IPS-20b (cell line): ENCODE data around the gene UGT1A8.

Experiments used
- H3K27ac ChIP-seq: one replicate; pipeline ENCODE4 v1.5.1; 2013; ENCODE audit warnings: low read length
- H3K27me3 ChIP-seq: 2 replicates; pipeline ENCODE4 v1.6.1; 2013; ENCODE audit warnings: mild to moderate bottlenecking, low read length, inconsistent platforms; ENCODE audit not compliant: insufficient read depth
- H3K36me3 ChIP-seq: 2 replicates; pipeline ENCODE4 v1.6.1; 2013; ENCODE audit warnings: low read depth, mild to moderate bottlenecking, inconsistent platforms, low read length, moderate library complexity; ENCODE audit not compliant: insufficient read depth
- H3K4me1 ChIP-seq: 2 replicates; pipeline ENCODE4 v1.6.1; 2013; ENCODE audit warnings: mild to moderate bottlenecking, control low read depth, inconsistent platforms, low read length, moderate library complexity; ENCODE audit not compliant: insufficient read depth
- H3K4me3 ChIP-seq: 2 replicates; pipeline ENCODE4 v1.5.1; 2013; ENCODE audit warnings: mild to moderate bottlenecking, low read length, inconsistent platforms
- H3K9ac ChIP-seq: 2 replicates; pipeline ENCODE4 v1.6.1; 2013; ENCODE audit warnings: low read depth, mild to moderate bottlenecking, inconsistent platforms, low read length, moderate library complexity
- H3K9me3 ChIP-seq: 2 replicates; pipeline ENCODE4 v1.6.1; 2013; ENCODE audit warnings: mild to moderate bottlenecking, low read depth, low read length, inconsistent platforms; ENCODE audit not compliant: insufficient read depth

UGT1A8 gene

DNA sequence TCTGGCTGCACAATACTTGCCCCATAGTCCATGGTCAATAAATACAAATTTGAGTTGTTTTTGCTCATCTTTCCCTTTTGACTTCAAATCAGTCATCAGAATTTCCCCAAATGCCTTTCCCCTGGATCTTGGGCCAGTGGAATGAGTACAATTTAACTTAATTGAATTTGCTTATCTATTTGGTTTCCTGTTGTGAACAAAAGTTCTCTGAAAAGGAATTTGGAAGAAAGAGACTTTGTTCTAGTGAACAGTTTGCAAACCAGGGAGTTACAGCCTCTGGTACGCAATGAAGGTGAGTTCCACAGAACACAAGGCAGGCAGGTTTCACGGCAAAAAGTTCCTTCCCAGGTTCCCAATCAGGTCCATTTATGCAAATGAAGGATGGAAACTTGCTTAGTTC, 141.4 kb downstream of the UGT1A8 start:
- Histone ChIP-seq H3K27me3 (no peaks in the 10 kb centered on the region), H3K9ac (no peak overlapping the region), H3K9me3 (no peaks in the 10 kb centered on the region), H3K36me3 (no peaks in the 10 kb centered on the region), H3K27ac (no peak overlapping the region), H3K4me1 (no peaks in the 10 kb centered on the region), H3K4me3 (no peak overlapping the region)

DNA sequence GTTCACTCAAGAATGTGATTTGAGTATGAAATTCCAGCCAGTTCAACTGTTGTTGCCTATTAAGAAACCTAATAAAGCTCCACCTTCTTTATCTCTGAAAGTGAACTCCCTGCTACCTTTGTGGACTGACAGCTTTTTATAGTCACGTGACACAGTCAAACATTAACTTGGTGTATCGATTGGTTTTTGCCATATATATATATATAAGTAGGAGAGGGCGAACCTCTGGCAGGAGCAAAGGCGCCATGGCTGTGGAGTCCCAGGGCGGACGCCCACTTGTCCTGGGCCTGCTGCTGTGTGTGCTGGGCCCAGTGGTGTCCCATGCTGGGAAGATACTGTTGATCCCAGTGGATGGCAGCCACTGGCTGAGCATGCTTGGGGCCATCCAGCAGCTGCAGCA, 142.6 kb downstream of the UGT1A8 start, which contains the start of gene UGT1A1:
Gene UGT1A1, plus strand, starts transcription at position 228 of the 400 bp plus-strand sequence. Its CDS starts 18 bp downstream, at position 246.
- no peaks in the 10 kb centered on the region for H3K27me3 ChIP-seq
- no peak within 1 kb of the TSS for H3K27ac ChIP-seq
- H3K9ac ChIP-seq = no peak within 1 kb of the TSS

DNA sequence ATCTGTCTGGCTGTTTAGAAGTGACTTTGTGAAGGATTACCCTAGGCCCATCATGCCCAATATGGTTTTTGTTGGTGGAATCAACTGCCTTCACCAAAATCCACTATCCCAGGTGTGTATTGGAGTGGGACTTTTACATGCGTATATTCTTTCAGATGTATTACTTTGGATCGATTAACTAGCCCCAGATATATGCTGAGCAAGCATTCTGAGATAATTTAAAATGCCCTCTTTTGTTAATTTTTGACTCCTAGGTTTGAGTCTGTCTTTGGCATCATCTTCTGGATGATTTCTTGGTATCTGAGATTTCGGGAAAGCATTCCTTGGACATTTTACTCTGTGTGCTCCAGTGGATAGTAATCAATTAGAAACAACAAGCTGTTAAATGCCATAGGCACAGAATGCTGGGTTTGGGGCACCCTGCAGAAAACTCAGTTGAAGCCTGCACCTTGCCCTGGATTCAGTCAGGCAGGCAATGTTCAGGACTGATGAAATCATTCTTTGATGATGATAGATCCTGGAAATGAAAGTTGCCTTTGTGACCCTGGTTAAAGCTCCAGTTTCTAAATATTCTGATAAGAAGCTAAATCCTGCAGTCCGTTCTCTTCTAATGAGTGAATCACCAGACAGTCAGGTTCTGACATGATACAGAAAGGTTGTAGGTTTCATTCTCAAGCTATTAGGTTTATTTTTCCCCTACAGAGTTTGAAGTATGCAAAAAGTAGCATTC, 143.8 kb downstream of the UGT1A8 start:
- Histone ChIP-seq H3K27me3 (no peaks in the 10 kb centered on the region), H3K9ac (no peak overlapping the region), H3K4me1 (no peaks in the 10 kb centered on the region), H3K27ac (no peak overlapping the region), H3K36me3 (no peaks in the 10 kb centered on the region), H3K4me3 (no peak overlapping the region), H3K9me3 (no peaks in the 10 kb centered on the region)

More for the DNA sequence above, 142.6 kb downstream of the UGT1A8 start, which contains the start of gene UGT1A1:
- Histone ChIP-seq H3K4me3 (no peak within 1 kb of the TSS), H3K4me1 (no peaks in the 10 kb centered on the region), H3K36me3 (no peaks in the 10 kb centered on the region), H3K9me3 (no peaks in the 10 kb centered on the region)

DNA sequence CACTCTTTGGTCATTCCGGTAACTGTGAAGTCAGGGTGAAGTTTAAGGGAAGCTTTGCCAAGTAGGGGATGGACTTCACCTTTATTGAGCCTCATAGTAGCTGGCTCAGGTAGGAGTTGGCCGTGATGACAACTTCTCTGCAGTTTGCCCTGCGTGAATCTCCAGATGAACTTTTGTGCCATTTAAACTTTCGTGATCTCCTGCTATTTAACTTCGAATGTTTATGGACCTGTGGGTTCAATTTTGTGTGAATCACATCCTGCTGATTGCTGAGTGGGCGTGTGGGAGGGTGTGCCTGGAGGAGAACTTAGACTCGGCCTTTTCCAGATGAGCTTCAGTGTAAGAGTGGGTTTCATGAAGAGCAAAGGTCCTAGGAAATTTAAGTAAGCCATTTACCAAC, 146.8 kb downstream of the UGT1A8 start:
- Histone ChIP-seq H3K9me3 (no peaks in the 10 kb centered on the region), H3K4me1 (no peaks in the 10 kb centered on the region; the same call in 1 of the 2 replicates), H3K27ac (no peak overlapping the region), H3K36me3 (no peaks in the 10 kb centered on the region), H3K27me3 (no peaks in the 10 kb centered on the region), H3K9ac (no peak overlapping the region), H3K4me3 (no peak overlapping the region)

DNA sequence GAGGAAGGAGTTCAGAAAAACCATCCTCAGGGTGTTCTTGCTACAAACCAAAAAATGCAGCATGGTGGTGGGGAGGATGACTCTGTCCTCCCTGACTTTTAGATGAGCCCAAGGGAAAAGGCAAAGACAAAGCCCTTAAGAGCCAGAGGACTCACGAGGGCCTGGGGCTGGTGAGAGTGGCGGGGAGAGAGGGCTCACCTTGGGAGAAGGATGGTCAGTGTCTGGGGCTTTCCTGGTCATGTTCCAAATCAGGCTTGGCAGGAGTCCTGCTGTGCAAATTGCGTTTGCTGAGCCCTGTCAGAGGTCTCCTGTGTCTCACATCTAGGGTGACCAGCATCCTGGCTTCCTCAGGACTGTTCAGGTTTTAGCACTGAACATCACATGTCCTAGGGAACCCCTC, 147.3 kb downstream of the UGT1A8 start:
- Histone ChIP-seq H3K9me3 (no peaks in the 10 kb centered on the region), H3K9ac (no peak overlapping the region), H3K27me3 (no peaks in the 10 kb centered on the region), H3K4me1 (no peaks in the 10 kb centered on the region; the same call in 1 of the 2 replicates), H3K4me3 (no peak overlapping the region), H3K36me3 (no peaks in the 10 kb centered on the region), H3K27ac (no peak overlapping the region)

DNA sequence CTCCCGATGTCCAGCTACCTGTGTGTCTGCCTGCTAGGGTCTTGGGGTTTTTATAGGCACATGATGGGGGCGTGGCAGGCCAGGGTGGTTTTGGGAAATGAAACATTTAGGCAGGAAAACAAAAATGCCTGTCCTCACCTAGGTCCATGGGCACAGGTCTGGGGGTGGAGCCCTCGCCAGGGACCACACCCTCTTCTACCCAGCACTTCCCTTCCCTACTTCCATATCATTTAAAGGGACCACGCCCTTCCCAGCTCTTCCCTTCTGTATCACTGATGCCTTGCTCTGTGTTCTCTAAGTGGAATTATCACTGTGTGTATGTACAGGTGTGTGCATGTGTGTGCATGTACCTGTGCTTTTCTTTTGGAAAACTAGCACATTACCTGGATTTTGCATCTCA, 149.0 kb downstream of the UGT1A8 start:
- H3K9me3 ChIP-seq = no peaks in the 10 kb centered on the region
- H3K4me3 ChIP-seq = no peak overlapping the region
- H3K27me3 ChIP-seq = no peaks in the 10 kb centered on the region
- H3K27ac ChIP-seq = no peak overlapping the region
- H3K4me1 ChIP-seq = no peaks in the 10 kb centered on the region; the same call in 1 of the 2 replicates
- H3K9ac ChIP-seq = no peak overlapping the region
- H3K36me3 ChIP-seq = no peaks in the 10 kb centered on the region

DNA sequence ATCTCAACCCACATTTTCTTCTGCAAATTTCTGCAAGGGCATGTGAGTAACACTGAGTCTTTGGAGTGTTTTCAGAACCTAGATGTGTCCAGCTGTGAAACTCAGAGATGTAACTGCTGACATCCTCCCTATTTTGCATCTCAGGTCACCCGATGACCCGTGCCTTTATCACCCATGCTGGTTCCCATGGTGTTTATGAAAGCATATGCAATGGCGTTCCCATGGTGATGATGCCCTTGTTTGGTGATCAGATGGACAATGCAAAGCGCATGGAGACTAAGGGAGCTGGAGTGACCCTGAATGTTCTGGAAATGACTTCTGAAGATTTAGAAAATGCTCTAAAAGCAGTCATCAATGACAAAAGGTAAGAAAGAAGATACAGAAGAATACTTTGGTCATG, 150.6 kb downstream of the UGT1A8 start:
- Histone ChIP-seq H3K36me3 (no peaks in the 10 kb centered on the region), H3K4me3 (no peak overlapping the region), H3K4me1 (no peaks in the 10 kb centered on the region; the same call in 1 of the 2 replicates), H3K9me3 (no peaks in the 10 kb centered on the region), H3K27ac (no peak overlapping the region), H3K9ac (no peak overlapping the region), H3K27me3 (no peaks in the 10 kb centered on the region)

DNA sequence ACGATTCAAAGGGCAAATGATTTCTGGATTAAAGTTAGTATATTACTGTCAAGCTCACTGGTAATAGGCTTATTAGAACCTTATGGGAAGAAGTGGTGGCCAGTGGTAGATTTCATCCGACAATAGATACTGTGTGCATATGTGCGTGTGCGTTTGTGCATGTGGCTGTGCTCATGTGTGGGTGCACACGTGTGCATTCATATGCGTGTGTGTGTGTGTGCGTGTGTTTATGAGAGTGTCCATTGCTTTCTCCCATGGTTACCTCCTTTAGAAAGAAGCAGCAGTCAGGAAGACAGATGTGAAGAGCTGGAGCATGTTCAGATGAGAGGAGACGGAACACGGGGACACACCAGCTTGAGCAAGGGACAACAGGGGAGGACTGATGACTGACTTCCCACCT, 151.8 kb downstream of the UGT1A8 start:
- H3K36me3 ChIP-seq = no peaks in the 10 kb centered on the region
- H3K4me3 ChIP-seq = no peak overlapping the region
- H3K27ac ChIP-seq = no peak overlapping the region
- H3K9me3 ChIP-seq = no peaks in the 10 kb centered on the region
- no peaks in the 10 kb centered on the region; the same call in 1 of the 2 replicates for H3K4me1 ChIP-seq
- H3K27me3 ChIP-seq = no peaks in the 10 kb centered on the region
- H3K9ac ChIP-seq = no peak overlapping the region

DNA sequence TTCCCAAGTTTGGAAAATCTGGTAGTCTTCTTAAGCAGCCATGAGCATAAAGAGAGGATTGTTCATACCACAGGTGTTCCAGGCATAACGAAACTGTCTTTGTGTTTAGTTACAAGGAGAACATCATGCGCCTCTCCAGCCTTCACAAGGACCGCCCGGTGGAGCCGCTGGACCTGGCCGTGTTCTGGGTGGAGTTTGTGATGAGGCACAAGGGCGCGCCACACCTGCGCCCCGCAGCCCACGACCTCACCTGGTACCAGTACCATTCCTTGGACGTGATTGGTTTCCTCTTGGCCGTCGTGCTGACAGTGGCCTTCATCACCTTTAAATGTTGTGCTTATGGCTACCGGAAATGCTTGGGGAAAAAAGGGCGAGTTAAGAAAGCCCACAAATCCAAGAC, 154.7 kb downstream of the UGT1A8 start:
- no peak overlapping the region for H3K9ac ChIP-seq
- peaks cover 4% of the 10 kb centered on the region; the same call in 1 of the 2 replicates for H3K9me3 ChIP-seq
- H3K36me3 ChIP-seq = no peaks in the 10 kb centered on the region
- H3K4me1 ChIP-seq = no peaks in the 10 kb centered on the region; the same call in 1 of the 2 replicates
- H3K27ac ChIP-seq = no peak overlapping the region
- no peak overlapping the region for H3K4me3 ChIP-seq
- H3K27me3 ChIP-seq = no peaks in the 10 kb centered on the region

DNA sequence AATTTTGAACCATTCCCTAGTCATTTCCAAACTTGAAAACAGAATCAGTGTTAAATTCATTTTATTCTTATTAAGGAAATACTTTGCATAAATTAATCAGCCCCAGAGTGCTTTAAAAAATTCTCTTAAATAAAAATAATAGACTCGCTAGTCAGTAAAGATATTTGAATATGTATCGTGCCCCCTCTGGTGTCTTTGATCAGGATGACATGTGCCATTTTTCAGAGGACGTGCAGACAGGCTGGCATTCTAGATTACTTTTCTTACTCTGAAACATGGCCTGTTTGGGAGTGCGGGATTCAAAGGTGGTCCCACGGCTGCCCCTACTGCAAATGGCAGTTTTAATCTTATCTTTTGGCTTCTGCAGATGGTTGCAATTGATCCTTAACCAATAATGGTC, 155.2 kb downstream of the UGT1A8 start:
- Histone ChIP-seq H3K27ac (no peak overlapping the region), H3K9ac (no peak overlapping the region), H3K36me3 (no peaks in the 10 kb centered on the region), H3K4me3 (no peak overlapping the region), H3K9me3 (peaks cover 5% of the 10 kb centered on the region; the same call in 1 of the 2 replicates), H3K4me1 (no peaks in the 10 kb centered on the region; the same call in 1 of the 2 replicates), H3K27me3 (no peaks in the 10 kb centered on the region)

DNA sequence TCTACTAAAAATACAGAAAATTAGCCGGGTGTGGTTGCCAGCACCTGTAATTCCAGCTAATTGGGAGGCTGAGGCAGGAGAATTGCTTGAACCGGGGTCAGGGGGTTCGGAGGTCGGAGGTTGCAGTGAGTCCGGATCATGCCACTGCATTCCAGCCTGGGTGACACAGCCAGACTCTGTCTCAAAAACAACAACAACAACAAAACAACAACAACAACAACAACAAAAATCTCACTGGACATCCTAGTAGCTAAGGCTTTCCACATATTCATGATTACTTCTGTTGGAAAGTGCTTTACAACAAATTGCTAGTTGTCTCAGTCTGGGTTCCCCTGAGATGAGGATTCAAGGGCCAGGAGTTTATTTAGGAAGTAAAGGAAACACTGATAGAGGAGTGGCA, 156.4 kb downstream of the UGT1A8 start:
- H3K4me1 ChIP-seq = no peaks in the 10 kb centered on the region
- peaks cover 5% of the 10 kb centered on the region; the same call in 1 of the 2 replicates for H3K9me3 ChIP-seq
- no peaks in the 10 kb centered on the region for H3K27me3 ChIP-seq
- no peaks in the 10 kb centered on the region for H3K36me3 ChIP-seq
- no peak overlapping the region for H3K4me3 ChIP-seq
- no peak overlapping the region for H3K9ac ChIP-seq
- H3K27ac ChIP-seq = no peak overlapping the region

DNA sequence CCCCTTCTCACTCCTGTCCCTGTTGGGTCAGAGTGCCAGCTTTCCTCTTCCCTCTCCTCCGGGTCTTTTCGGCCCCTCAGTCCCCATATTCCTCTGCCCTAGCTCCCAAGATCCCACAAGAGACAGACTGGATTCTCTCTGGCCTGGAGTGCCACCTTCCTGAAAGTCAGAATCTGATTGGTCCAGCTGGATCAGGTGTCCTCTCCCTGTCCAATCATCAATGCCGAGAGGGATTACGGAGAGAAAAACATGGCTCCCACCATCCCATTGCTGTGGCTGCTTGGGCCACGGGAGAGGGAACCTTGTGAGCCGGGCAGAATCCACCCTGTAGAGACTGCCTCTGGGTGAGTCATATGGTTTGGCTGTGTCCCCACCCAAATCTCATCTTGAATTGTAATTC, 158.0 kb downstream of the UGT1A8 start:
- Histone ChIP-seq H3K4me3 (no peak overlapping the region), H3K4me1 (no peaks in the 10 kb centered on the region), H3K36me3 (no peaks in the 10 kb centered on the region), H3K9me3 (peaks cover 5% of the 10 kb centered on the region; the same call in 1 of the 2 replicates), H3K27me3 (no peaks in the 10 kb centered on the region), H3K9ac (no peak overlapping the region), H3K27ac (no peak overlapping the region)
